ENCODE data around the gene SLC9A4. TPM values are rescaled to one million over a fixed set of nuclear protein-coding genes. Genes with fewer than 3 reads are reported as not detected.

SLC9A4 gene
- total and polyA plus RNA-seq, 10 of the 15 experiments (the other 5 are each of a cell fraction or from before 2014, with no cell fraction given), result 0.10 TPM; not detected in 9

DNA sequence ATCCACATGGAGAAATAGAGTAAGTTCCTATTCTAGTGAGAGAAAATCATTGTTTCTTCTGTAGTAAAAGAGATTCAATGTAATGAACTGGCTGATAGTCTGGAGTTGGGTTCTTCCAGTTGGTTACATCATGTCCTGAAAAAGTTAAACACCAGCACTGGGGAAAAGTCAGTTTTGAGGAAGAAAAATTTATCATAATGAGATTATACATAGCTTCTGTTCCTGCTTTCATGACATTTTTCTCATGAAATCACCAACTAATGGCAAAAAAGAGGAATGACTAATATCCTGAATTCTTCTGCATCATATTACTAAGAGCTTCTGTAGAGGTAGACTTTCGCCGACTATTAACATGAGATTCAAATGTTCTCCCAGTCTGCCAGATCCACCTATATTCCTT lies 77.1 kb downstream of the SLC9A4 start:
- CTCF ChIA-PET, result no interaction called here
- Histone ChIP-seq H3K4me3 (no peak overlapping the region), H3K9me3 (replicated peaks; ENCODE audit: control insufficient read depth, insufficient read depth, low read length) (no peaks in the 10 kb centered on the region; the same call in 2 of the 3 replicates), H3K27ac (ENCODE audit: control insufficient read depth, insufficient read depth) (no peak overlapping the region), H3K4me1 (ENCODE audit: control insufficient read depth, insufficient read depth, low read length) (no peaks in the 10 kb centered on the region), H4K20me1 (ENCODE audit: control insufficient read depth, insufficient read depth) (no peaks in the 10 kb centered on the region), H3K9ac (ENCODE audit: control insufficient read depth, insufficient read depth, low read length) (no peak overlapping the region), H3K36me3 (ENCODE audit: control insufficient read depth in 2 of 2, insufficient read depth in 2 of 2, low read length in 1 of 2) (no peaks in the 10 kb centered on the region), H3K4me2 (ENCODE audit: control insufficient read depth, insufficient read depth) (no peak overlapping the region), H3K79me2 (ENCODE audit: control insufficient read depth, insufficient read depth, low read length) (no peaks in the 10 kb centered on the region), H3K27me3 (replicated peaks in 1 of 2; ENCODE audit: control insufficient read depth in 2 of 2, insufficient read depth in 2 of 2, low read length in 1 of 2) (no peaks in the 10 kb centered on the region), H2AFZ (ENCODE audit: control insufficient read depth, low read depth, low read length) (no peak overlapping the region)
- TF ChIP-seq PAX8 (IDR thresholded peaks at IDR 0.05) (no peak), SMAD5 (IDR thresholded peaks at IDR 0.05; ENCODE audit: low read depth) (no peak), EGR1 (IDR thresholded peaks at IDR 0.05; ENCODE audit: borderline replicate concordance in 1 of 2, low read depth in 2 of 2, low read length in 2 of 2) (no peak), MYB (IDR thresholded peaks at IDR 0.05; ENCODE audit: borderline replicate concordance, low read depth, low read length) (no peak), ZNF622 (IDR thresholded peaks at IDR 0.05) (no peak), MYC (IDR thresholded peaks at IDR 0.05; ENCODE audit: insufficient read depth, insufficient read length, insufficient replicate concordance, low read length, severe bottlenecking) (no peak), BACH1 (IDR thresholded peaks at IDR 0.05; ENCODE audit: borderline replicate concordance) (no peak), SREBF1 (IDR thresholded peaks at IDR 0.05; ENCODE audit: low read length) (no peak), STAT3 (IDR thresholded peaks at IDR 0.05; ENCODE audit: low read depth, low read length) (no peak)
- TF ChIP-seq, protein P1, sequence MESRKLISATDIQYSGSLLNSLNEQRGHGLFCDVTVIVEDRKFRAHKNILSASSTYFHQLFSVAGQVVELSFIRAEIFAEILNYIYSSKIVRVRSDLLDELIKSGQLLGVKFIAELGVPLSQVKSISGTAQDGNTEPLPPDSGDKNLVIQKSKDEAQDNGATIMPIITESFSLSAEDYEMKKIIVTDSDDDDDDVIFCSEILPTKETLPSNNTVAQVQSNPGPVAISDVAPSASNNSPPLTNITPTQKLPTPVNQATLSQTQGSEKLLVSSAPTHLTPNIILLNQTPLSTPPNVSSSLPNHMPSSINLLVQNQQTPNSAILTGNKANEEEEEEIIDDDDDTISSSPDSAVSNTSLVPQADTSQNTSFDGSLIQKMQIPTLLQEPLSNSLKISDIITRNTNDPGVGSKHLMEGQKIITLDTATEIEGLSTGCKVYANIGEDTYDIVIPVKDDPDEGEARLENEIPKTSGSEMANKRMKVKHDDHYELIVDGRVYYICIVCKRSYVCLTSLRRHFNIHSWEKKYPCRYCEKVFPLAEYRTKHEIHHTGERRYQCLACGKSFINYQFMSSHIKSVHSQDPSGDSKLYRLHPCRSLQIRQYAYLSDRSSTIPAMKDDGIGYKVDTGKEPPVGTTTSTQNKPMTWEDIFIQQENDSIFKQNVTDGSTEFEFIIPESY (IDR thresholded peaks at IDR 0.05), result no peak
- no peak for FAIRE-seq
- SMC1A ChIA-PET (ENCODE audit: uncharacterized antibody, unreplicated experiment), result no interaction called here
- intact Hi-C loops (cut with micrococcal nuclease; ENCODE audit: unreplicated experiment) (no loop called here), in situ Hi-C loops (cut with MboI) (no loop called here)
- DNase-seq (ENCODE audit: low read depth, low spot score), result no peak
- no peak for ATAC-seq
- RAD21 ChIA-PET (ENCODE audit: unreplicated experiment), result no interaction called here
- WGBS (ENCODE audit: insufficient coverage, insufficient replicate concordance, low lambda C conversion rate, missing lambda C conversion rate), result 84% methylated on average over 2 of the region's 2 CpGs
- no TSS peak for BruUV-seq (replicated peaks)
- POLR2A ChIA-PET, result no interaction called here
